ENCODE data around the gene CHD6. TPM values are rescaled to one million over a fixed set of nuclear protein-coding genes. Genes with fewer than 3 reads are reported as not detected.

CHD6 gene
- total and polyA plus RNA-seq, 12 donors, result 9.2 to 56.8 (median 41.7) TPM

- WGBS, 4 donors, result 62 to 77% (median 68%) methylated on average over 3 of the region's 3 CpGs
- H3K36me3 ChIP-seq (replicated peaks in 1 of 2), result no peaks in the 10 kb centered on the region
- TF ChIP-seq CTCF (IDR thresholded peaks at IDR 0.05) (no peak), POLR2A (IDR thresholded peaks at IDR 0.05) (no peak)
- H3K27me3 ChIP-seq, result no peaks in the 10 kb centered on the region
- H3K9me3 ChIP-seq (replicated peaks in 1 of 3), result no peaks in the 10 kb centered on the region
- intact Hi-C loops (cut with DNase I), result no loop called here
- H3K4me3 ChIP-seq, result no peak overlapping the region
- peak overlapping the region in 1 of 5 donors; percentile 90 for H3K27ac ChIP-seq
- H3K4me1 ChIP-seq (replicated peaks in 1 of 2), result peaks cover 20 to 54% of the 10 kb centered on the region in 2 donors
- DNase-seq, result no peak
These were observed 2.5 kb downstream of the CHD6 start for GRCh38 chr20:41615676-41616075.

GRCh38 chr20:41615110-41615509 lies 3.1 kb downstream of the CHD6 start:
- Histone ChIP-seq H3K4me3 (no peak overlapping the region), H3K4me1 (replicated peaks in 1 of 2) (peaks cover 20 to 55% of the 10 kb centered on the region in 2 donors), H3K27me3 (no peaks in the 10 kb centered on the region), H3K27ac (no peak overlapping the region), H3K9me3 (replicated peaks in 1 of 3) (no peaks in the 10 kb centered on the region), H3K36me3 (replicated peaks in 1 of 2) (no peaks in the 10 kb centered on the region)
- intact Hi-C loops (cut with DNase I), result no loop called here
- no peak for DNase-seq
- TF ChIP-seq CTCF (IDR thresholded peaks at IDR 0.05) (no peak), POLR2A (IDR thresholded peaks at IDR 0.05) (no peak)
- WGBS, 4 donors, result 28 to 37% (median 31%) methylated on average over 1 of the region's 1 CpG

GRCh38 chr20:41613321-41613720 lies 4.9 kb downstream of the CHD6 start:
- H3K27ac ChIP-seq, result no peak overlapping the region
- no peak for DNase-seq
- no peaks in the 10 kb centered on the region for H3K36me3 ChIP-seq (replicated peaks in 1 of 2)
- H3K9me3 ChIP-seq (replicated peaks in 1 of 3), result no peaks in the 10 kb centered on the region
- H3K4me1 ChIP-seq (replicated peaks in 1 of 2), result peaks cover 23 to 62% of the 10 kb centered on the region in 2 donors
- no peak overlapping the region for H3K4me3 ChIP-seq
- WGBS, 4 donors, result 69 to 91% (median 79%) methylated on average over 2 of the region's 2 CpGs
- no peaks in the 10 kb centered on the region for H3K27me3 ChIP-seq
- TF ChIP-seq POLR2A (IDR thresholded peaks at IDR 0.05) (no peak), CTCF (IDR thresholded peaks at IDR 0.05) (no peak)
- intact Hi-C loops (cut with DNase I), result no loop called here

GRCh38 chr20:41609474-41609873 lies 8.7 kb downstream of the CHD6 start:
- Histone ChIP-seq H3K27me3 (no peaks in the 10 kb centered on the region), H3K27ac (no peak overlapping the region), H3K36me3 (replicated peaks in 1 of 2) (no peaks in the 10 kb centered on the region), H3K4me1 (replicated peaks in 1 of 2) (peaks cover 3 to 46% of the 10 kb centered on the region in 2 donors), H3K4me3 (no peak overlapping the region), H3K9me3 (replicated peaks in 1 of 3) (no peaks in the 10 kb centered on the region)
- DNase-seq, result no peak
- TF ChIP-seq POLR2A (IDR thresholded peaks at IDR 0.05) (no peak), CTCF (IDR thresholded peaks at IDR 0.05) (no peak)
- WGBS, 4 donors, result 53 to 62% (median 56%) methylated on average over 3 of the region's 3 CpGs
- intact Hi-C loops (cut with DNase I), result no loop called here

Measured in adrenal gland (tissue), 12 donors.